GM23338 (cell line): ENCODE measurements around the gene KRT8. TPM values are rescaled to one million over a fixed set of nuclear protein-coding genes. Genes with fewer than 3 reads are reported as not detected.

ENCODE experiments used
- ATAC-seq: fragments of 200-7000 bp; cut with Tn5 transposase; 3 replicates; pipeline ENCODE4 v1.9.1; 2020
- DNase-seq: peaks from one replicate; pipeline ENCODE4 v3.0.0-alpha.2; 2015; ENCODE audit warnings: low spot score
- H2AFZ ChIP-seq: fragments of 200-600 bp; sonication (generic); 2 replicates; pipeline ENCODE4 v1.8.0; 2016; ENCODE audit warnings: antibody characterized with exemption, mild to moderate bottlenecking, moderate library complexity
- H3F3A ChIP-seq: fragments of 200-600 bp; sonication (generic); replicated peaks from 2 replicates; pipeline ENCODE4 v1.8.0; 2017; ENCODE audit warnings: antibody characterized with exemption, mixed run types, low read depth
- H3K27ac ChIP-seq: fragments of 200-600 bp; sonication (generic); 2 replicates; pipeline ENCODE4 v1.6.1; 2016; ENCODE audit warnings: low read depth
- H3K27me3 ChIP-seq: fragments of 200-600 bp; sonication (generic); 2 replicates; pipeline ENCODE4 v1.8.0; 2016; ENCODE audit warnings: mild to moderate bottlenecking, mixed run types, moderate library complexity; ENCODE audit not compliant: insufficient read depth
- H3K36me3 ChIP-seq: fragments of 200-600 bp; sonication (generic); 2 replicates; pipeline ENCODE4 v1.8.0; 2016; ENCODE audit warnings: mild to moderate bottlenecking; ENCODE audit not compliant: insufficient read depth
- H3K4me1 ChIP-seq: fragments of 200-600 bp; sonication (generic); 2 replicates; pipeline ENCODE4 v1.8.0; 2016; ENCODE audit warnings: mild to moderate bottlenecking, moderate library complexity; ENCODE audit not compliant: insufficient read depth
- H3K4me2 ChIP-seq: fragments of 200-600 bp; sonication (generic); 2 replicates; pipeline ENCODE4 v1.7.1; 2017; ENCODE audit warnings: mixed run types
- H3K4me3 ChIP-seq: fragments of 200-600 bp; sonication (generic); 2 replicates; pipeline ENCODE4 v1.6.1; 2016; ENCODE audit warnings: mixed run types
- H3K79me2 ChIP-seq: fragments of 200-600 bp; sonication (generic); replicated peaks from 2 replicates; pipeline ENCODE4 v1.8.0; 2017; ENCODE audit warnings: mild to moderate bottlenecking; ENCODE audit not compliant: insufficient read depth
- H3K9me2 ChIP-seq: fragments of 200-600 bp; sonication (generic); 2 replicates; pipeline ENCODE4 v1.8.0; 2017; ENCODE audit not compliant: insufficient read depth
- H4K20me1 ChIP-seq: fragments of 200-600 bp; sonication (generic); replicated peaks from 2 replicates; pipeline ENCODE4 v1.8.0; 2017; ENCODE audit warnings: mild to moderate bottlenecking; ENCODE audit not compliant: insufficient read depth
- H3K27ac Mint-ChIP-seq: 2 replicates; pipeline ENCODE4 v1.8.0; 2020; ENCODE audit warnings: inconsistent platforms, mild to moderate bottlenecking, moderate library complexity, mixed read lengths
- H3K27me3 Mint-ChIP-seq: 3 replicates; pipeline ENCODE4 v1.8.0; 2022; ENCODE audit warnings: low read depth, mild to moderate bottlenecking, moderate library complexity, mixed read lengths, inconsistent platforms; ENCODE audit not compliant: insufficient read depth, poor library complexity
- H3K36me3 Mint-ChIP-seq: 3 replicates; pipeline ENCODE4 v1.8.0; 2021; ENCODE audit warnings: low read depth, mild to moderate bottlenecking, inconsistent platforms, moderate library complexity, mixed read lengths
- H3K4me1 Mint-ChIP-seq: 3 replicates; pipeline ENCODE4 v1.8.0; 2020; ENCODE audit warnings: mild to moderate bottlenecking, inconsistent platforms, mixed read lengths
- H3K4me3 Mint-ChIP-seq: 3 replicates; pipeline ENCODE4 v1.8.0; 2021; ENCODE audit warnings: moderate library complexity, mild to moderate bottlenecking, inconsistent platforms, mixed read lengths
- H3K9me3 Mint-ChIP-seq: 3 replicates; pipeline ENCODE4 v1.8.0; 2020; ENCODE audit warnings: moderate library complexity, mild to moderate bottlenecking, inconsistent platforms, mixed read lengths
- CREB1 ChIP-seq: fragments of 250-450 bp; sonication (Bioruptor Pico); IDR thresholded peaks from 2 replicates; pipeline ENCODE4 v1.5.0; 2020; ENCODE audit warnings: low read depth, mild to moderate bottlenecking, moderate library complexity
- CTCF ChIP-seq, 2 experiments: fragments of 200-600 bp in 1 of 2; sonication (generic) in 1 of 2; conservative IDR thresholded peaks; 2 replicates each; pipeline versions ENCODE4 v1.5.1 to v1.6.1; 2016 to 2017; ENCODE audit warnings: antibody characterized with exemption in 2 of 2, low read depth in 2 of 2, mild to moderate bottlenecking in 2 of 2, moderate library complexity in 1 of 2
- EZH2 ChIP-seq: fragments of 200-600 bp; sonication (generic); IDR thresholded peaks from one replicate; pipeline ENCODE4 v1.8.0; 2017; ENCODE audit warnings: antibody characterized with exemption, mild to moderate bottlenecking, low read depth; ENCODE audit not compliant: unreplicated experiment
- EZH2phosphoT487 ChIP-seq: fragments of 200-600 bp; sonication (generic); IDR thresholded peaks from one replicate; pipeline ENCODE4 v1.8.1; 2018; ENCODE audit warnings: antibody characterized with exemption; ENCODE audit not compliant: unreplicated experiment
- JUNB ChIP-seq: IDR thresholded peaks from one replicate; pipeline ENCODE4 v1.6.1; 2016; ENCODE audit warnings: antibody characterized with exemption; ENCODE audit not compliant: unreplicated experiment
- NANOG ChIP-seq: IDR thresholded peaks from 2 replicates; pipeline ENCODE4 v1.6.1; 2016; ENCODE audit warnings: antibody characterized with exemption, borderline replicate concordance
- REST ChIP-seq: IDR thresholded peaks from one replicate; pipeline ENCODE4 v1.6.1; 2018; ENCODE audit warnings: antibody characterized with exemption; ENCODE audit not compliant: unreplicated experiment
- STAT1 ChIP-seq: IDR thresholded peaks from one replicate; pipeline ENCODE4 v1.6.1; 2016; ENCODE audit warnings: antibody characterized with exemption; ENCODE audit not compliant: unreplicated experiment
- ZNF114 ChIP-seq: fragments of 250-450 bp; sonication (Bioruptor Pico); IDR thresholded peaks from 2 replicates; pipeline ENCODE4 v1.5.0; 2020; ENCODE audit warnings: mild to moderate bottlenecking, moderate library complexity
- ZNF331 ChIP-seq: fragments of 250-450 bp; sonication (Bioruptor Pico); IDR thresholded peaks from 2 replicates; pipeline ENCODE4 v1.5.0; 2020; ENCODE audit warnings: low read depth, mild to moderate bottlenecking, moderate library complexity
- polyA plus RNA-seq: library from polyadenylated mRNA; unstranded; fragments of >200 nt; fragmentation: Nextera tagmentation; extraction: Ambion mirVana; gene quantifications from 2 replicates; pipeline ENCODE4 v1.2.1, GENCODE V29; 2016
- total RNA-seq: library from RNA; depleted of rRNA; stranded (reverse); fragments of >200 nt; shearing (Covaris generic); gene quantifications from 2 replicates; pipeline ENCODE4 v1.2.3, GENCODE V29; 2014
- TF ChIP-seq, protein P1 (sequence below): fragments of 250-450 bp; sonication (Bioruptor Pico); IDR thresholded peaks from 2 replicates; pipeline ENCODE4 v1.5.0; 2020; ENCODE audit warnings: mild to moderate bottlenecking, moderate library complexity

The KRT8 gene
- total and polyA plus RNA-seq, 2 experiments from 2014 or later = 250 to 322 TPM

GRCh38 chr12:52899338-52900035 is 5.4 kb downstream of the KRT8 start:
- ATAC-seq = no peak
- peaks cover 4% of the 10 kb centered on the region for H3K4me1 Mint-ChIP-seq
- H3K27ac Mint-ChIP-seq = no peak overlapping the region
- Histone ChIP-seq H2AFZ (no peak overlapping the region), H3K4me2 (no peak overlapping the region), H3K36me3 (peaks cover 26% of the 10 kb centered on the region), H3F3A (0 out of 2 replicates have a peak, but pooled peaks cover 11% of the 10 kb centered on the region), H3K9me2 (no peaks in the 10 kb centered on the region), H3K27me3 (no peaks in the 10 kb centered on the region), H3K79me2 (peaks cover 22% of the 10 kb centered on the region), H3K27ac (no peak overlapping the region), H3K4me3 (no peak overlapping the region), H3K4me1 (peaks cover 10% of the 10 kb centered on the region; the same call in 1 of the 2 replicates), H4K20me1 (peaks cover 20% of the 10 kb centered on the region)
- H3K27me3 Mint-ChIP-seq = peaks cover 10% of the 10 kb centered on the region
- H3K9me3 Mint-ChIP-seq = no peaks in the 10 kb centered on the region
- peaks cover 64% of the 10 kb centered on the region for H3K36me3 Mint-ChIP-seq
- H3K4me3 Mint-ChIP-seq = no peak overlapping the region
- TF ChIP-seq EZH2phosphoT487 = no peak
- TF ChIP-seq ZNF331 (CRISPR knock-in tag) = no peak
- no peak for TF ChIP-seq CREB1 (CRISPR knock-in tag)
- TF ChIP-seq JUNB = no peak
- TF ChIP-seq ZNF114 (CRISPR knock-in tag) = no peak
- TF ChIP-seq REST = no peak
- TF ChIP-seq CTCF (conservative IDR thresholded peaks at IDR 0.05; ENCODE audit: low read depth in 2 of 2) = no peak
- TF ChIP-seq STAT1 = no peak
- TF ChIP-seq EZH2 = no peak
- TF ChIP-seq, protein P1, sequence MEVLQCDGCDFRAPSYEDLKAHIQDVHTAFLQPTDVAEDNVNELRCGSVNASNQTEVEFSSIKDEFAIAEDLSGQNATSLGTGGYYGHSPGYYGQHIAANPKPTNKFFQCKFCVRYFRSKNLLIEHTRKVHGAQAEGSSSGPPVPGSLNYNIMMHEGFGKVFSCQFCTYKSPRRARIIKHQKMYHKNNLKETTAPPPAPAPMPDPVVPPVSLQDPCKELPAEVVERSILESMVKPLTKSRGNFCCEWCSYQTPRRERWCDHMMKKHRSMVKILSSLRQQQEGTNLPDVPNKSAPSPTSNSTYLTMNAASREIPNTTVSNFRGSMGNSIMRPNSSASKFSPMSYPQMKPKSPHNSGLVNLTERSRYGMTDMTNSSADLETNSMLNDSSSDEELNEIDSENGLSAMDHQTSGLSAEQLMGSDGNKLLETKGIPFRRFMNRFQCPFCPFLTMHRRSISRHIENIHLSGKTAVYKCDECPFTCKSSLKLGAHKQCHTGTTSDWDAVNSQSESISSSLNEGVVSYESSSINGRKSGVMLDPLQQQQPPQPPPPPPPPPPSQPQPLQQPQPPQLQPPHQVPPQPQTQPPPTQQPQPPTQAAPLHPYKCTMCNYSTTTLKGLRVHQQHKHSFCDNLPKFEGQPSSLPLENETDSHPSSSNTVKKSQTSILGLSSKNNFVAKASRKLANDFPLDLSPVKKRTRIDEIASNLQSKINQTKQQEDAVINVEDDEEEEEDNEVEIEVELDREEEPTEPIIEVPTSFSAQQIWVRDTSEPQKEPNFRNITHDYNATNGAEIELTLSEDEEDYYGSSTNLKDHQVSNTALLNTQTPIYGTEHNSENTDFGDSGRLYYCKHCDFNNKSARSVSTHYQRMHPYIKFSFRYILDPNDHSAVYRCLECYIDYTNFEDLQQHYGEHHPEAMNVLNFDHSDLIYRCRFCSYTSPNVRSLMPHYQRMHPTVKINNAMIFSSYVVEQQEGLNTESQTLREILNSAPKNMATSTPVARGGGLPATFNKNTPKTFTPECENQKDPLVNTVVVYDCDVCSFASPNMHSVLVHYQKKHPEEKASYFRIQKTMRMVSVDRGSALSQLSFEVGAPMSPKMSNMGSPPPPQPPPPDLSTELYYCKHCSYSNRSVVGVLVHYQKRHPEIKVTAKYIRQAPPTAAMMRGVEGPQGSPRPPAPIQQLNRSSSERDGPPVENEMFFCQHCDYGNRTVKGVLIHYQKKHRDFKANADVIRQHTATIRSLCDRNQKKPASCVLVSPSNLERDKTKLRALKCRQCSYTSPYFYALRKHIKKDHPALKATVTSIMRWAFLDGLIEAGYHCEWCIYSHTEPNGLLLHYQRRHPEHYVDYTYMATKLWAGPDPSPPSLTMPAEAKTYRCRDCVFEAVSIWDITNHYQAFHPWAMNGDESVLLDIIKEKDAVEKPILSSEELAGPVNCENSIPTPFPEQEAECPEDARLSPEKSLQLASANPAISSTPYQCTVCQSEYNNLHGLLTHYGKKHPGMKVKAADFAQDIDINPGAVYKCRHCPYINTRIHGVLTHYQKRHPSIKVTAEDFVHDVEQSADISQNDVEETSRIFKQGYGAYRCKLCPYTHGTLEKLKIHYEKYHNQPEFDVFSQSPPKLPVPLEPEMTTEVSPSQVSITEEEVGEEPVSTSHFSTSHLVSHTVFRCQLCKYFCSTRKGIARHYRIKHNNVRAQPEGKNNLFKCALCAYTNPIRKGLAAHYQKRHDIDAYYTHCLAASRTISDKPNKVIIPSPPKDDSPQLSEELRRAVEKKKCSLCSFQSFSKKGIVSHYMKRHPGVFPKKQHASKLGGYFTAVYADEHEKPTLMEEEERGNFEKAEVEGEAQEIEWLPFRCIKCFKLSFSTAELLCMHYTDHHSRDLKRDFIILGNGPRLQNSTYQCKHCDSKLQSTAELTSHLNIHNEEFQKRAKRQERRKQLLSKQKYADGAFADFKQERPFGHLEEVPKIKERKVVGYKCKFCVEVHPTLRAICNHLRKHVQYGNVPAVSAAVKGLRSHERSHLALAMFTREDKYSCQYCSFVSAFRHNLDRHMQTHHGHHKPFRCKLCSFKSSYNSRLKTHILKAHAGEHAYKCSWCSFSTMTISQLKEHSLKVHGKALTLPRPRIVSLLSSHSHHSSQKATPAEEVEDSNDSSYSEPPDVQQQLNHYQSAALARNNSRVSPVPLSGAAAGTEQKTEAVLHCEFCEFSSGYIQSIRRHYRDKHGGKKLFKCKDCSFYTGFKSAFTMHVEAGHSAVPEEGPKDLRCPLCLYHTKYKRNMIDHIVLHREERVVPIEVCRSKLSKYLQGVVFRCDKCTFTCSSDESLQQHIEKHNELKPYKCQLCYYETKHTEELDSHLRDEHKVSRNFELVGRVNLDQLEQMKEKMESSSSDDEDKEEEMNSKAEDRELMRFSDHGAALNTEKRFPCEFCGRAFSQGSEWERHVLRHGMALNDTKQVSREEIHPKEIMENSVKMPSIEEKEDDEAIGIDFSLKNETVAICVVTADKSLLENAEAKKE (CRISPR knock-in tag) = no peak
- no peak for TF ChIP-seq NANOG
- DNase-seq = no peak
